ENCODE measurements around the gene B4GALT6.

GRCh38 chr18:31685097-31686082 is 1.0 kb upstream of the B4GALT6 start:
- TF ChIP-seq CTCF (optimal IDR thresholded peaks at IDR 0.05 in 1 of 3, IDR thresholded peaks at IDR 0.05 in 1 of 3, conservative IDR thresholded peaks at IDR 0.05 in 1 of 3; ENCODE audit: extremely low read depth in 1 of 3, insufficient read depth in 2 of 3, low read length in 3 of 3) (peak; percentile 12 to 56 (median 42)), EZH2 (IDR thresholded peaks at IDR 0.05; ENCODE audit: low read length) (no peak)

Measured in keratinocyte (primary cell).